GM12878 (cell line): Measurements from ENCODE around the gene ELF2. TPM values are rescaled to one million over a fixed set of nuclear protein-coding genes. Genes with fewer than 3 reads are reported as not detected.

ENCODE experiments used
- BCL11A ChIP-seq: IDR thresholded peaks from 2 replicates; pipeline ENCODE4 v1.6.1; 2011; ENCODE audit warnings: low read depth, low read length
- BHLHE40 ChIP-seq, 2 experiments: fragments of 450-650 bp in 1 of 2; IDR thresholded peaks; 2 replicates each; pipeline ENCODE4 v1.6.1; 2011 to 2017; ENCODE audit warnings: low read depth in 2 of 2, borderline replicate concordance in 1 of 2, improper control_type of control experiment in 1 of 2, low read length in 1 of 2, mild to moderate bottlenecking in 1 of 2
- CBX3 ChIP-seq: fragments of 200-600 bp; sonication (generic); IDR thresholded peaks from 2 replicates; pipeline ENCODE4 v1.6.1; 2016; ENCODE audit warnings: low read depth, borderline replicate concordance
- CEBPB ChIP-seq, 2 experiments: fragments of 150-350 bp in 1 of 2; IDR thresholded peaks; 2 replicates each; pipeline ENCODE4 v1.6.1; 2012 to 2014; ENCODE audit warnings: low read depth in 2 of 2, low read length in 2 of 2, borderline replicate concordance in 1 of 2, inconsistent platforms in 1 of 2
- EED ChIP-seq: sonication (generic); IDR thresholded peaks from 2 replicates; pipeline ENCODE4 v1.6.1; 2016; ENCODE audit warnings: antibody characterized with exemption, low read depth
- HCFC1 ChIP-seq: fragments of 150-350 bp; IDR thresholded peaks from 2 replicates; pipeline ENCODE4 v1.6.1; 2014; ENCODE audit warnings: low read length
- KAT2A ChIP-seq: conservative IDR thresholded peaks from 2 replicates; pipeline ENCODE4 v1.6.1; 2011; ENCODE audit warnings: low read depth, low read length; ENCODE audit not compliant: control insufficient read depth
- KLF5 ChIP-seq: fragments of 450-650 bp; IDR thresholded peaks from 2 replicates; pipeline ENCODE4 v1.6.1; 2014; ENCODE audit warnings: mild to moderate bottlenecking; ENCODE audit not compliant: partially characterized antibody
- MEF2B ChIP-seq: fragments of 450-650 bp; IDR thresholded peaks from 2 replicates; pipeline ENCODE4 v1.6.1; 2018; ENCODE audit warnings: mild to moderate bottlenecking, moderate library complexity; ENCODE audit not compliant: partially characterized antibody, poor library complexity, severe bottlenecking
- NFYA ChIP-seq: IDR thresholded peaks from 2 replicates; pipeline ENCODE4 v1.6.1; 2011; ENCODE audit warnings: low read depth, mild to moderate bottlenecking, low read length, improper control_type of control experiment, borderline replicate concordance
- PML ChIP-seq: IDR thresholded peaks from 2 replicates; pipeline ENCODE4 v1.6.1; 2012; ENCODE audit warnings: low read length, inconsistent platforms
- POLR2A ChIP-seq: IDR thresholded peaks from 2 replicates; pipeline ENCODE4 v1.6.1; 2011; ENCODE audit warnings: low read depth, mild to moderate bottlenecking, low read length
- POLR2AphosphoS5 ChIP-seq: IDR thresholded peaks from 2 replicates; pipeline ENCODE4 v1.6.1; 2011; ENCODE audit warnings: mild to moderate bottlenecking, low read length, inconsistent platforms
- RAD51 ChIP-seq: fragments of 450-650 bp; IDR thresholded peaks from 2 replicates; pipeline ENCODE4 v1.6.1; 2016; ENCODE audit warnings: moderate library complexity, mild to moderate bottlenecking, inconsistent platforms
- RFX5 ChIP-seq: IDR thresholded peaks from 2 replicates; pipeline ENCODE4 v1.6.1; 2011; ENCODE audit warnings: low read depth, low read length, improper control_type of control experiment
- RUNX3 ChIP-seq: IDR thresholded peaks from 2 replicates; pipeline ENCODE4 v1.6.1; 2012; ENCODE audit warnings: low read length, inconsistent platforms
- SMAD5 ChIP-seq: IDR thresholded peaks from 2 replicates; pipeline ENCODE4 v1.6.1; 2016; ENCODE audit warnings: antibody characterized with exemption, low read depth
- YBX1 ChIP-seq: fragments of 450-650 bp; IDR thresholded peaks from 2 replicates; pipeline ENCODE4 v1.6.1; 2016; ENCODE audit warnings: antibody characterized with exemption
- ZBED1 ChIP-seq: IDR thresholded peaks from 2 replicates; pipeline ENCODE4 v1.6.1; 2016; ENCODE audit warnings: borderline replicate concordance
- ZNF207 ChIP-seq: fragments of 450-650 bp; IDR thresholded peaks from 2 replicates; pipeline ENCODE4 v1.6.1; 2014; ENCODE audit warnings: antibody characterized with exemption, mild to moderate bottlenecking, borderline replicate concordance
- ZNF384 ChIP-seq: IDR thresholded peaks from 2 replicates; pipeline ENCODE4 v1.6.1; 2012; ENCODE audit warnings: low read depth, mild to moderate bottlenecking, low read length, improper control_type of control experiment, borderline replicate concordance
- polyA plus RNA-seq, 11 experiments: library from polyadenylated mRNA; depleted of rRNA in 4 of 11; unstranded in 6 of 11; stranded (reverse) in 5 of 11; fragments of >200 nt; fragmentation: Nextera tagmentation in 4 of 11; fragmentation: Illumina TruSeq in 1 of 11; extraction: Ambion mirVana in 4 of 11; extraction: Trizol in 1 of 11; gene quantifications; 1 replicate in 1 of 11; 2 replicates in 10 of 11; pipeline versions ENCODE4 v1.2.1 to v1.2.3, GENCODE V29; 2011 to 2016; ENCODE audit warnings: inconsistent platforms in 2 of 11, missing spikeins in 2 of 11, low read depth in 1 of 11
- total RNA-seq, 4 experiments: library from RNA; depleted of rRNA in 3 of 4; stranded (reverse); fragments of >200 nt in 3 of 4; fragmentation: Illumina TruSeq in 1 of 4; extraction: Trizol in 1 of 4; gene quantifications; 2 replicates each; pipeline versions ENCODE4 v1.2.1 to v1.2.3, GENCODE V29; 2013 to 2021
- TF ChIP-seq, protein P1 (sequence below): fragments of 450-650 bp; IDR thresholded peaks from 2 replicates; pipeline ENCODE4 v1.6.1; 2014; ENCODE audit warnings: mild to moderate bottlenecking
- TF ChIP-seq, protein P2 (sequence below): fragments of 450-650 bp; IDR thresholded peaks from 2 replicates; pipeline ENCODE4 v1.6.1; 2016; ENCODE audit warnings: mild to moderate bottlenecking
- TF ChIP-seq, protein P3 (sequence below): fragments of 450-650 bp; conservative IDR thresholded peaks from 2 replicates; pipeline ENCODE4 v1.6.1; 2017; ENCODE audit warnings: mild to moderate bottlenecking, moderate library complexity
- TF ChIP-seq, protein P4 (sequence below): IDR thresholded peaks from 2 replicates; pipeline ENCODE4 v1.6.1; 2011; ENCODE audit warnings: low read depth, mild to moderate bottlenecking, low read length, moderate library complexity, borderline replicate concordance; ENCODE audit errors: extremely low read depth
- TF ChIP-seq, protein P5 (sequence below): IDR thresholded peaks from 2 replicates; pipeline ENCODE4 v1.6.1; 2011; ENCODE audit warnings: borderline replicate concordance, low read depth, mild to moderate bottlenecking, moderate library complexity, mixed read lengths, low read length; ENCODE audit not compliant: insufficient read depth; ENCODE audit errors: extremely low read length

Gene ELF2
- total and polyA plus RNA-seq, 10 of the 15 experiments (the other 5 are each of a cell fraction or from before 2014, with no cell fraction given): 10.5 to 30.1 (median 20.5) TPM

DNA sequence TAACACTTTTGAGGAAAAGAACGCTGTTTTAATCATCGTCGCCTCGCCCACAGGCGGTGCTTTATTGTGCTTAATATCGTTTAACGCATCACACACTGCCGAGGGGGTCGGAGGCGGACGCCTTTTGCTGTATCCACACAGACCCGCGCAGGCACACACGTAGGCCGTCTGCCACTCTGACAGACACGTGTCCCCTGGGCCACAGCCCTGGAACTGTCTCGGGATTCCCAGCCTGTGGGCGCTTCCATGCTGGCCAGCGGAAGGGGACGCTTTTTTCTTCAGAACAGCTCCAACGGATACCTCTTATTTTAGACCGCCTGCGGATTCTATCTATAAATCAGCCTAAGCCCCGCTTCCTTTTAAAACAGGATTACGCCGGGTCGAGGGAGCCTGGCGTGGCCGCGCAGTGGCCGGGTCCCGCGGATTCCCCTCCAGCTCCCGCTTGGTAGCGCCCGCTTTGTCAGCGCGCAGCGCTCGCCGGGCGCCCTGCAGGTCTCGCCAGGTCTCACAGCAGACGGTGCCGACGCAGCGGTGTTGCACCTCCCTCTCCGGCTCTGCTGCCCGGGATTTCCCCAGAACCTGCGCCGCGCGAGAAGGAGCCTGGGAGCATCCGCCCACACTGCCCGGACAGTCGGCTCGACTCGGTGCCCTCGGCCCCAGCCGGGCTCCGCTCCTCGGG is 161.6 kb downstream of the ELF2 start, which contains the start of gene NOCT (continued):
- TF ChIP-seq, protein P1, sequence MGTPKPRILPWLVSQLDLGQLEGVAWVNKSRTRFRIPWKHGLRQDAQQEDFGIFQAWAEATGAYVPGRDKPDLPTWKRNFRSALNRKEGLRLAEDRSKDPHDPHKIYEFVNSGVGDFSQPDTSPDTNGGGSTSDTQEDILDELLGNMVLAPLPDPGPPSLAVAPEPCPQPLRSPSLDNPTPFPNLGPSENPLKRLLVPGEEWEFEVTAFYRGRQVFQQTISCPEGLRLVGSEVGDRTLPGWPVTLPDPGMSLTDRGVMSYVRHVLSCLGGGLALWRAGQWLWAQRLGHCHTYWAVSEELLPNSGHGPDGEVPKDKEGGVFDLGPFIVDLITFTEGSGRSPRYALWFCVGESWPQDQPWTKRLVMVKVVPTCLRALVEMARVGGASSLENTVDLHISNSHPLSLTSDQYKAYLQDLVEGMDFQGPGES: peak; percentile 7; the same call in 1 of the 2 replicates
- no peak; the same call in 1 of the 2 replicates for TF ChIP-seq EED
- peak; percentile 98 for TF ChIP-seq BHLHE40 (IDR thresholded peaks at IDR 0.05; ENCODE audit: borderline replicate concordance in 1 of 2, low read depth in 2 of 2, low read length in 1 of 2)
- TF ChIP-seq RAD51: peak; percentile 86
- peak; percentile 100 for TF ChIP-seq KLF5
- TF ChIP-seq POLR2A: peak; percentile 98
- TF ChIP-seq, protein P2, sequence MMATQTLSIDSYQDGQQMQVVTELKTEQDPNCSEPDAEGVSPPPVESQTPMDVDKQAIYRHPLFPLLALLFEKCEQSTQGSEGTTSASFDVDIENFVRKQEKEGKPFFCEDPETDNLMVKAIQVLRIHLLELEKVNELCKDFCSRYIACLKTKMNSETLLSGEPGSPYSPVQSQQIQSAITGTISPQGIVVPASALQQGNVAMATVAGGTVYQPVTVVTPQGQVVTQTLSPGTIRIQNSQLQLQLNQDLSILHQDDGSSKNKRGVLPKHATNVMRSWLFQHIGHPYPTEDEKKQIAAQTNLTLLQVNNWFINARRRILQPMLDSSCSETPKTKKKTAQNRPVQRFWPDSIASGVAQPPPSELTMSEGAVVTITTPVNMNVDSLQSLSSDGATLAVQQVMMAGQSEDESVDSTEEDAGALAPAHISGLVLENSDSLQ: peak; percentile 88
- TF ChIP-seq, protein P3, sequence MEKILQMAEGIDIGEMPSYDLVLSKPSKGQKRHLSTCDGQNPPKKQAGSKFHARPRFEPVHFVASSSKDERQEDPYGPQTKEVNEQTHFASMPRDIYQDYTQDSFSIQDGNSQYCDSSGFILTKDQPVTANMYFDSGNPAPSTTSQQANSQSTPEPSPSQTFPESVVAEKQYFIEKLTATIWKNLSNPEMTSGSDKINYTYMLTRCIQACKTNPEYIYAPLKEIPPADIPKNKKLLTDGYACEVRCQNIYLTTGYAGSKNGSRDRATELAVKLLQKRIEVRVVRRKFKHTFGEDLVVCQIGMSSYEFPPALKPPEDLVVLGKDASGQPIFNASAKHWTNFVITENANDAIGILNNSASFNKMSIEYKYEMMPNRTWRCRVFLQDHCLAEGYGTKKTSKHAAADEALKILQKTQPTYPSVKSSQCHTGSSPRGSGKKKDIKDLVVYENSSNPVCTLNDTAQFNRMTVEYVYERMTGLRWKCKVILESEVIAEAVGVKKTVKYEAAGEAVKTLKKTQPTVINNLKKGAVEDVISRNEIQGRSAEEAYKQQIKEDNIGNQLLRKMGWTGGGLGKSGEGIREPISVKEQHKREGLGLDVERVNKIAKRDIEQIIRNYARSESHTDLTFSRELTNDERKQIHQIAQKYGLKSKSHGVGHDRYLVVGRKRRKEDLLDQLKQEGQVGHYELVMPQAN: peak; percentile 86
- no peak for TF ChIP-seq NFYA
- TF ChIP-seq BCL11A: no peak
- peak; percentile 3; the same call in 1 of the 2 replicates for TF ChIP-seq HCFC1
- TF ChIP-seq PML: peak; percentile 90
- TF ChIP-seq ZNF384: no peak
- TF ChIP-seq RUNX3: no peak; the same call in 1 of the 2 replicates
- TF ChIP-seq POLR2AphosphoS5: peak; percentile 98
- TF ChIP-seq ZBED1: no peak
- no peak for TF ChIP-seq YBX1
- peak; percentile 76 for TF ChIP-seq MEF2B
- peak; percentile 99 for TF ChIP-seq ZNF207
- TF ChIP-seq, protein P4, sequence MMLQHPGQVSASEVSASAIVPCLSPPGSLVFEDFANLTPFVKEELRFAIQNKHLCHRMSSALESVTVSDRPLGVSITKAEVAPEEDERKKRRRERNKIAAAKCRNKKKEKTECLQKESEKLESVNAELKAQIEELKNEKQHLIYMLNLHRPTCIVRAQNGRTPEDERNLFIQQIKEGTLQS: no peak
- TF ChIP-seq KAT2A: no peak
- TF ChIP-seq CEBPB (IDR thresholded peaks at IDR 0.05; ENCODE audit: borderline replicate concordance in 1 of 2, low read depth in 2 of 2, low read length in 2 of 2): no peak
- no peak for TF ChIP-seq RFX5
- TF ChIP-seq, protein P5, sequence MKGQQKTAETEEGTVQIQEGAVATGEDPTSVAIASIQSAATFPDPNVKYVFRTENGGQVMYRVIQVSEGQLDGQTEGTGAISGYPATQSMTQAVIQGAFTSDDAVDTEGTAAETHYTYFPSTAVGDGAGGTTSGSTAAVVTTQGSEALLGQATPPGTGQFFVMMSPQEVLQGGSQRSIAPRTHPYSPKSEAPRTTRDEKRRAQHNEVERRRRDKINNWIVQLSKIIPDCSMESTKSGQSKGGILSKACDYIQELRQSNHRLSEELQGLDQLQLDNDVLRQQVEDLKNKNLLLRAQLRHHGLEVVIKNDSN: peak; percentile 81
- no peak for TF ChIP-seq CBX3
- TF ChIP-seq SMAD5: peak; percentile 68; the same call in 1 of the 2 replicates
